IMR-90 (cell line): ENCODE data around the gene CCER1. TPM values are rescaled to one million over a fixed set of nuclear protein-coding genes. Genes with fewer than 3 reads are reported as not detected.

Experiments used
- ATAC-seq: fragments of 200-7000 bp; cut with Tn5 transposase; 2 replicates; pipeline ENCODE4 v1.9.1; 2020; ENCODE audit warnings: low read depth, mild to moderate bottlenecking, moderate library complexity
- BruUV-seq: library from RNA; stranded (reverse); fragments of 400-500 nt; replicated peaks from 2 replicates; lab custom pipeline; 2021; lab: Mats Ljungman, UMichigan
- CTCF ChIA-PET: fragments of 300-600 bp; formaldehyde crosslinking; extraction: SDS; loops from one replicate; lab custom pipeline; 2021; ENCODE audit warnings: antibody characterized with exemption; lab: Yijun Ruan, JAX
- POLR2A ChIA-PET: fragments of 300-600 bp; sonication (Branson Sonifier 250); formaldehyde crosslinking; loops from one replicate; lab custom pipeline; 2022; ENCODE audit warnings: antibody characterized with exemption; ENCODE audit not compliant: unreplicated experiment; lab: Charles Lee
- DNase-seq: peaks from one replicate; pipeline ENCODE4 v3.0.0; 2013
- H2AFZ ChIP-seq: replicated peaks from 2 replicates; pipeline ENCODE3; 2013; ENCODE audit warnings: low read length, mild to moderate bottlenecking; ENCODE audit not compliant: poor library complexity
- H2AK5ac ChIP-seq: 2 replicates; pipeline ENCODE4 v1.6.1; 2013; ENCODE audit warnings: low read depth, low read length, inconsistent platforms
- H2AK9ac ChIP-seq: replicated peaks from 2 replicates; pipeline ENCODE3; 2013; ENCODE audit warnings: mild to moderate bottlenecking, low read depth, low read length, moderate library complexity; ENCODE audit not compliant: poor library complexity
- H2BK120ac ChIP-seq: 2 replicates; pipeline ENCODE4 v1.6.1; 2013; ENCODE audit warnings: low read depth, low read length, inconsistent platforms
- H2BK15ac ChIP-seq: 3 replicates; pipeline ENCODE4 v1.6.1; 2013; ENCODE audit warnings: low read depth, low read length, inconsistent platforms
- H2BK20ac ChIP-seq: 2 replicates; pipeline ENCODE4 v1.6.1; 2013; ENCODE audit warnings: low read depth, mild to moderate bottlenecking, inconsistent platforms, low read length, moderate library complexity
- H2BK5ac ChIP-seq: 2 replicates; pipeline ENCODE4 v1.6.1; 2013; ENCODE audit warnings: mild to moderate bottlenecking, low read depth, low read length, inconsistent platforms; ENCODE audit not compliant: poor library complexity, severe bottlenecking
- H3K14ac ChIP-seq: replicated peaks from 2 replicates; pipeline ENCODE4 v1.6.1; 2013; ENCODE audit warnings: low read depth, low read length, inconsistent platforms
- H3K18ac ChIP-seq: 2 replicates; pipeline ENCODE4 v1.6.1; 2013; ENCODE audit warnings: low read depth, low read length, control low read depth
- H3K23ac ChIP-seq: 2 replicates; pipeline ENCODE4 v1.6.1; 2013; ENCODE audit warnings: low read depth, low read length, inconsistent platforms
- H3K27ac ChIP-seq: 2 replicates; pipeline ENCODE4 v1.5.1; 2013; ENCODE audit warnings: mild to moderate bottlenecking, control low read depth, low read length; ENCODE audit not compliant: insufficient read depth
- H3K27me3 ChIP-seq: 2 replicates; pipeline ENCODE4 v1.6.1; 2013; ENCODE audit warnings: low read length; ENCODE audit not compliant: control insufficient read depth, insufficient read depth
- H3K36me3 ChIP-seq: 2 replicates; pipeline ENCODE4 v1.6.1; 2013; ENCODE audit warnings: low read length, mixed read lengths; ENCODE audit not compliant: control insufficient read depth, insufficient read depth
- H3K4ac ChIP-seq: 2 replicates; pipeline ENCODE4 v1.6.1; 2013; ENCODE audit warnings: low read depth, low read length, inconsistent platforms
- H3K4me1 ChIP-seq: 2 replicates; pipeline ENCODE4 v1.6.1; 2013; ENCODE audit warnings: low read length, mixed read lengths; ENCODE audit not compliant: control insufficient read depth, insufficient read depth
- H3K4me2 ChIP-seq: 2 replicates; pipeline ENCODE4 v1.6.1; 2013; ENCODE audit warnings: low read depth, mild to moderate bottlenecking, control low read depth, low read length, moderate library complexity
- H3K4me3 ChIP-seq: 2 replicates; pipeline ENCODE4 v1.5.1; 2013; ENCODE audit warnings: low read depth, mild to moderate bottlenecking, control low read depth, low read length, moderate library complexity; ENCODE audit not compliant: insufficient read depth
- H3K56ac ChIP-seq: 2 replicates; pipeline ENCODE4 v1.6.1; 2013; ENCODE audit warnings: low read length, inconsistent platforms; ENCODE audit not compliant: insufficient read depth; ENCODE audit errors: extremely low read depth
- H3K79me1 ChIP-seq, 2 experiments: 2 replicates each; pipeline ENCODE4 v1.6.1; 2013; ENCODE audit warnings: low read length in 2 of 2, inconsistent platforms in 1 of 2, low read depth in 1 of 2
- H3K9ac ChIP-seq: 2 replicates; pipeline ENCODE4 v1.6.1; 2013; ENCODE audit warnings: low read depth, low read length, control low read depth
- H3K9me1 ChIP-seq: 2 replicates; pipeline ENCODE4 v1.6.1; 2013; ENCODE audit warnings: low read length, inconsistent platforms; ENCODE audit not compliant: insufficient read depth
- H3K9me3 ChIP-seq: 2 replicates; pipeline ENCODE4 v1.6.1; 2013; ENCODE audit warnings: low read length; ENCODE audit not compliant: control insufficient read depth, insufficient read depth
- H4K20me1 ChIP-seq: 2 replicates; pipeline ENCODE4 v1.6.1; 2013; ENCODE audit warnings: low read length, inconsistent platforms; ENCODE audit not compliant: insufficient read depth
- H4K5ac ChIP-seq: 2 replicates; pipeline ENCODE4 v1.6.1; 2013; ENCODE audit warnings: mild to moderate bottlenecking, low read depth, low read length, control low read depth
- H4K8ac ChIP-seq, 2 experiments: 2 replicates each; pipeline ENCODE4 v1.6.1; 2013; ENCODE audit warnings: low read depth in 2 of 2, low read length in 2 of 2, control low read depth in 1 of 2, inconsistent platforms in 1 of 2
- H4K91ac ChIP-seq: 2 replicates; pipeline ENCODE4 v1.6.1; 2013; ENCODE audit warnings: low read depth, low read length, inconsistent platforms; ENCODE audit not compliant: insufficient read depth
- MXI1 ChIP-seq: IDR thresholded peaks from 2 replicates; pipeline ENCODE4 v1.6.1; 2012; ENCODE audit warnings: low read depth, mild to moderate bottlenecking, low read length, moderate library complexity, borderline replicate concordance
- RAD21 ChIP-seq: IDR thresholded peaks from 2 replicates; pipeline ENCODE4 v1.6.1; 2012; ENCODE audit warnings: low read length, improper control_type of control experiment
- SMC3 ChIP-seq: fragments of 150-350 bp; IDR thresholded peaks from 2 replicates; pipeline ENCODE4 v1.6.1; 2016; ENCODE audit warnings: low read depth, mild to moderate bottlenecking, antibody characterized with exemption, low read length, moderate library complexity
- WGBS, 2 experiments: methylation state at CpG; one replicate each; pipeline versions ENCODE4 v1.1.5 to v1.1.7; 2013; ENCODE audit warnings: missing lambda C conversion rate in 2 of 2; ENCODE audit not compliant: insufficient read length in 1 of 2; ENCODE audit errors: extremely low coverage in 2 of 2; 5-methylcytosine and 5-hydroxymethylcytosine counted together
- dilution Hi-C: fragments of 300-500 bp; cut with HindIII; formaldehyde crosslinking; loops from one replicate; pipeline ENCODE4 v1.14.3; 2018; ENCODE audit warnings: low sequenced_read_pairs; ENCODE audit not compliant: unreplicated experiment
- in situ Hi-C: fragments of 300-500 bp; cut with MboI; formaldehyde crosslinking; loops from 3 replicates; pipeline ENCODE4 v1.14.3; 2019; ENCODE audit warnings: low sequenced_read_pairs, inconsistent platforms, mixed read lengths
- intact Hi-C: fragments of 100-400 bp; cut with micrococcal nuclease; formaldehyde crosslinking; loops from 2 replicates; pipeline ENCODE4 v1.10.0; 2022
- polyA plus RNA-seq, 3 experiments: library from polyadenylated mRNA; depleted of rRNA; stranded (reverse); fragments of >200 nt; gene quantifications; 2 replicates each; pipeline ENCODE4 v1.2.3, GENCODE V29; 2012; ENCODE audit warnings: low replicate concordance in 1 of 3
- total RNA-seq: library from RNA; depleted of rRNA; stranded (reverse); fragments of >200 nt; gene quantifications from 2 replicates; pipeline ENCODE4 v1.2.3, GENCODE V29; 2012
- TF ChIP-seq, protein P1 (sequence below): fragments of 150-350 bp; IDR thresholded peaks from 2 replicates; pipeline ENCODE4 v1.6.1; 2017; ENCODE audit warnings: mild to moderate bottlenecking, antibody characterized with exemption, low read length, low read depth
- TF ChIP-seq, protein P2 (sequence below): conservative IDR thresholded peaks from 2 replicates; pipeline ENCODE4 v1.5.1; 2012; ENCODE audit warnings: mild to moderate bottlenecking, low read depth, low read length, improper control_type of control experiment

CCER1 gene
- total and polyA plus RNA-seq, 2 of the 4 experiments (the other 2 are of a cell fraction) = not detected

DNA sequence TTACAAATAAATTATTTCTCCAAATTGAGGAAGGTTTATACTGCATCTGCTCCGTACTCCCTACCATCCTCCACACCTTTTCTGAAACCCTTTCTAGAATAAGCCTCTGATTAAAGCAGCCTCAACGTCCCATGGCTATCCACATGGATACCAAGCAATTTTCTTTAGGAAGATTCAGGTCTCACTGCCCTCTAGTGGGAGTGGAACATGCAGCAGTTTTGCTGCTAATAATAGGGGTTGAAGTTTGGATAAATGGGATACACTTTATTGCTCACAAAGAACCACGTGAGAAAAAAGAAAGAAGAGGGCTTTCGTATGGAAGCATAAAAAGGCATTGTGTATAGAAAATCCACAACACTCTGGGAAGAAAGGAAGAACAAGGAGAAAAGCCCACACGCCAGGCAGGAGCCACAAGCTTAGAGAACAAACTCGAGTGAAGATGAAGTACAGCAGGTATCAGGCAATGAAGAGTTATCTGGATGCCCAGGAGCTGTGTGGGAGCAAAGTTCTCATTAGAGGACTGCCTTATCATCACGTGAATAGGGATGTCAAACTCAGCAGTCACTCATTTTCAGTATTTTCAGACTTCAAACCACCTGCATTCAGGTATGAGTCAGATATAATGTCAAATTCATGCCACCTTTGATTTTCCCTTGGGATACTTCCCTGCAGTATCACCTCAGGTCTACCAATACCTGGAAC, 45.8 kb downstream of the CCER1 start:
- Histone ChIP-seq H2AK9ac (no peak overlapping the region), H2AFZ (no peak overlapping the region), H3K9me3 (no peaks in the 10 kb centered on the region), H2BK20ac (no peak overlapping the region), H3K4me1 (peaks cover 2% of the 10 kb centered on the region; the same call in 1 of the 2 replicates), H3K9ac (no peak overlapping the region), H4K20me1 (no peaks in the 10 kb centered on the region), H3K27me3 (no peaks in the 10 kb centered on the region), H4K5ac (no peak overlapping the region), H3K14ac (no peak overlapping the region), H2AK5ac (no peak overlapping the region), H4K8ac (no peak overlapping the region), H3K36me3 (no peaks in the 10 kb centered on the region), H2BK120ac (no peak overlapping the region), H2BK5ac (no peak overlapping the region), H3K23ac (no peak overlapping the region), H3K18ac (no peak overlapping the region), H3K4me3 (no peak overlapping the region), H3K56ac (no peak overlapping the region), H3K79me1 (no peaks in the 10 kb centered on the region), H4K91ac (no peak overlapping the region), H3K27ac (no peak overlapping the region), H3K9me1 (no peaks in the 10 kb centered on the region), H2BK15ac (no peak overlapping the region), H3K4me2 (no peak overlapping the region), H3K4ac (no peak overlapping the region)
- TF ChIP-seq RAD21 (peak; percentile 65), MXI1 (no peak), SMC3 (peak; percentile 49)
- TF ChIP-seq, protein P1, sequence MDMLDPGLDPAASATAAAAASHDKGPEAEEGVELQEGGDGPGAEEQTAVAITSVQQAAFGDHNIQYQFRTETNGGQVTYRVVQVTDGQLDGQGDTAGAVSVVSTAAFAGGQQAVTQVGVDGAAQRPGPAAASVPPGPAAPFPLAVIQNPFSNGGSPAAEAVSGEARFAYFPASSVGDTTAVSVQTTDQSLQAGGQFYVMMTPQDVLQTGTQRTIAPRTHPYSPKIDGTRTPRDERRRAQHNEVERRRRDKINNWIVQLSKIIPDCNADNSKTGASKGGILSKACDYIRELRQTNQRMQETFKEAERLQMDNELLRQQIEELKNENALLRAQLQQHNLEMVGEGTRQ = no peak
- TF ChIP-seq, protein P2, sequence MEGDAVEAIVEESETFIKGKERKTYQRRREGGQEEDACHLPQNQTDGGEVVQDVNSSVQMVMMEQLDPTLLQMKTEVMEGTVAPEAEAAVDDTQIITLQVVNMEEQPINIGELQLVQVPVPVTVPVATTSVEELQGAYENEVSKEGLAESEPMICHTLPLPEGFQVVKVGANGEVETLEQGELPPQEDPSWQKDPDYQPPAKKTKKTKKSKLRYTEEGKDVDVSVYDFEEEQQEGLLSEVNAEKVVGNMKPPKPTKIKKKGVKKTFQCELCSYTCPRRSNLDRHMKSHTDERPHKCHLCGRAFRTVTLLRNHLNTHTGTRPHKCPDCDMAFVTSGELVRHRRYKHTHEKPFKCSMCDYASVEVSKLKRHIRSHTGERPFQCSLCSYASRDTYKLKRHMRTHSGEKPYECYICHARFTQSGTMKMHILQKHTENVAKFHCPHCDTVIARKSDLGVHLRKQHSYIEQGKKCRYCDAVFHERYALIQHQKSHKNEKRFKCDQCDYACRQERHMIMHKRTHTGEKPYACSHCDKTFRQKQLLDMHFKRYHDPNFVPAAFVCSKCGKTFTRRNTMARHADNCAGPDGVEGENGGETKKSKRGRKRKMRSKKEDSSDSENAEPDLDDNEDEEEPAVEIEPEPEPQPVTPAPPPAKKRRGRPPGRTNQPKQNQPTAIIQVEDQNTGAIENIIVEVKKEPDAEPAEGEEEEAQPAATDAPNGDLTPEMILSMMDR = peak; percentile 67
- WGBS, 2 experiments = 90% methylated on average over 2 of the region's 7 CpGs; no CpG with 5 or more reads in 1 of the 2 experiments
- BruUV-seq = no TSS peak
- intact Hi-C loops (loop anchor here (10.0 kb wide), 1 partner anchor 1364 kb away; no protein-coding TSS in a partner anchor), in situ Hi-C loops (no loop called here), dilution Hi-C loops (no loop called here)
- peak; percentile 79 for ATAC-seq
- peak; percentile 67 for DNase-seq
- ChIA-PET CTCF (interaction anchor here (1.4 kb wide), 1 partner anchor 32 kb away, joined by 5 read pairs; no protein-coding TSS in a partner anchor), POLR2A (no interaction called here)
